HG03442 (cell line): ENCODE measurements around the gene FAM135A.
"Not testable (repeated sequence)": the region's sequence is repeated elsewhere in the genome, so short reads cannot be mapped to it uniquely, and the experiment has no call there.

Source experiments
- ATAC-seq: cut with Tn5 transposase; IDR thresholded peaks from one replicate; pipeline ENCODE4 v1.9.1; 2021; ENCODE audit warnings: mild to moderate bottlenecking, moderate library complexity; ENCODE audit not compliant: unreplicated experiment

FAM135A gene

DNA sequence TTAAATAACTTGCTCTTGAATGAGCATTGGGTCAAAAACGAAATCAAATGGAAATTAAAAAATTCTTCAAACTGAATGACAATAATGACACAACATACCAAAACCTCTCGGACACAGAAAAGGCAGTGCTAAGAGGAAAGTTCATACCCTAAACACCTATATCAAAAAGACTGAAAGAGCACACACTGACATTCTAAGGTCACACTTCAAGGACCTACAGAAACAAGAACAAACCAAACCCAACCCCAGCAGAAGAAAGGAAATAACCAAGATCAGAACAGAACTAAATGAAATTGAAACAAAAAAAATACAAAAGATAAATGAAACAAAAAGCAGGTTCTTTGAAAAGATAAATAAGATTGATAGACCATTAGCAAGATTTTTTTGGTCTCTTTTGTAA, 194.1 kb downstream of the FAM135A start:
- ATAC-seq = not testable (repeated sequence)

- not testable (repeated sequence) for ATAC-seq
Observed at GRCh38 chr6:70609181-70609580, 195.9 kb downstream of the FAM135A start.
